GM18526 (cell line): ENCODE measurements around the gene ST6GALNAC1.

Source experiments
- POLR2A ChIP-seq: IDR thresholded peaks from 3 replicates; pipeline ENCODE4 v1.6.1; 2011; ENCODE audit not compliant: insufficient read length; ENCODE audit errors: extremely low read depth

ST6GALNAC1 gene

DNA sequence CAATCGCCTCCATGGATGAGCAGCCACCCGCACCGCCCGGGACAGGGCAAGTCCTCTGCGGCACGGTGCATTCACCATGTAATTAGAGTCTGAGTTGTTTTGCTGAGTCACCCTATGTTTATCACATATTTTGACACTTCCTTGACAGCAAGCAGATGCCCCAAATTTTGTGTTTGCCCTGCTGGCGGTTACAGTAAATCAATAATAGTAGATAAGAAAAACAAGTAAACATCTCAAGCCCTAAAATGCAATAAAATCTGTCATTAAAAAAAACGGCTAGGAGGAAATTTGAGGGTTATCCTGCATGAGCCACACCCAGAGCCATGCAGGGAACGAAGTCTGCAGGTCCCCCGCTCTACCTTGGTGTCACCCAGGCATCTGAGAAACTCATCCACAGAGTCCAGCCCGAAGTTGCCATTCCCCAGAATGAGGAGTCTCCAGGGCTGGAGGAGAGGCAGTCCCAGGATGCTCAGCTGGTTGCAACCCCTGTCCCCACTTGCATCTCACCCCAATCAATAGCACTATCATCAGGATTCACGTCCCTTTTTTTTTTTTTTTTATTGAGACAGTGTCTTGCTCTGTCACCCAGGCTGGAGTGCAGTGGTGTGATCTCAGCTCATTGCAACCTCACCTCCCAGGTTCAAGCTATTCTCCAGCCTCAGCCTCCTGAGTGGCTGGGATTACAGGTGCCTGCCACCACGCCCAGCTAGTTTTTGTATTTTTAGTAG lies 16.5 kb upstream of the ST6GALNAC1 start:
- TF ChIP-seq POLR2A: no peak

DNA sequence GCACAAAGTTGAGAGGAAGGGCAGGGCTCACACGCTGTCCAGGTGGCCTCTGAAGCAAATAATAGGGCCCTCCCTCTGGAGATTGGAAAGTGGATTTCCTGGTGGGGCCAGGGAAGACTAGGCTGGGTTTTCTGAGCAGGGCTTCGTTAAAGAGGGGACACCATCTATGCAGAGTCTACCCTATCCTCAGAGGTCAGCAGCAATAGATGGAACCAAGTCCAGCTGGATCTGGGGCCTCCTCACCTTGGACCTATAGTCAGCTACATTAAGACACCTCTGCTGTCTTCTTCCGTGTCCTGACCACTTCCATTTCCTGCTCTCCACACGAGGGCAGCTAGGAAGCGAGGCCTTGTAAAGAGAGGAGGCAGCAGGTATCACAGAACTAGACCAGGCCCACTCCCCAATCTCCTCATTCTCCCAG lies 14.7 kb upstream of the ST6GALNAC1 start:
- TF ChIP-seq POLR2A: no peak

DNA sequence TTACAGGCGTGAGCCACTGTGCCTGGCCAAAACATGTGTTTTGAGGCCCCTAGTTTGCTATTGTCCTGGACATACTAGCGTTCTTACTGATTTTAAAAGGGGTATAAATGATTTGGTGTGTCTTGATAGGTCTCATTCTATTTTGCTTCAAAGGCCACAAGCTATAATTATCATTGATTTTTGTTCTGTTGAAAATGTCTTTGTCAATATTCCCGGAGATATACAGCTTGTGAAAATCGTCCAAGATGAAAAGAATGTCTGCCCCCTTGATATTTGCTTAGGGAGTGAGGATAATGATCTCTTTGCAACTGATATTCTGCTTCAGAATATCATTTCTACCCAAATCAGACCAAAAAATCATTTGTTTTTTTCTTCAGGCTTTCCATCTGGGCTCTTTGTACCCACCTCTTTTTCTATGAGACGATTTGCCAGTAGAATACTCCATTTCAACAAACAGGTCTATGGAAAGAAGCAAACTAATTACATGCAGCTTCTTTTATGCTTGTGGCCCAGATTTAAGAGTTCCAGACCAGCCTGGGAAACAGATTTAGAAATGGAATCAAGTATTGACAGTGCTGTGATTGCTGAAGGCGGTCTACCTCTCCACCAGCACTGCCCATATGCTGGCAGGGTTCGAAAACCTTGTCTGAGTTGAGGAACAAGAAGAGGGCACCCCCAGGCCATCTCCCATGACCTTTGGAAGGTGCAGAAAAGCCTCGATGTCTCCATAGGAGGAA lies 14.1 kb upstream of the ST6GALNAC1 start:
- TF ChIP-seq POLR2A: no peak

DNA sequence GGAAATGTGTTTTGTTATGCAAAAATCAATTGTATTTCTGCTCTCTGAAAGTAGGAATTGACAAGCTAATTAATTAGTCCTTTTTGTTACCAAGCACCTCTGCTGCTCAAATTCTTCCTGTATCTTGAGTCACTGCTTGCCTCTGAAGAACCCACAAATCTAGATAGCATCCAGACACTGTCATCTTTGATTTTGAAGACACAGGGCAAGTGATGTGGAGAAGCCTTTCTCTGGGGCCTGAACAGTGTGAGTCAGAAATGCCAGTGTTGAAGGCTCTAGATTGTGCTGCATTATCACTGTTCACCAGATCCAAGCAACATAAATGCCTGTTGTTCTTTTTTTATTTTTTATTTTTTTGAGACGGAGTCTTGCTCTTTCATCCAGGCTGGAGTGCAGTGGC lies 10.9 kb upstream of the ST6GALNAC1 start:
- no peak for TF ChIP-seq POLR2A

DNA sequence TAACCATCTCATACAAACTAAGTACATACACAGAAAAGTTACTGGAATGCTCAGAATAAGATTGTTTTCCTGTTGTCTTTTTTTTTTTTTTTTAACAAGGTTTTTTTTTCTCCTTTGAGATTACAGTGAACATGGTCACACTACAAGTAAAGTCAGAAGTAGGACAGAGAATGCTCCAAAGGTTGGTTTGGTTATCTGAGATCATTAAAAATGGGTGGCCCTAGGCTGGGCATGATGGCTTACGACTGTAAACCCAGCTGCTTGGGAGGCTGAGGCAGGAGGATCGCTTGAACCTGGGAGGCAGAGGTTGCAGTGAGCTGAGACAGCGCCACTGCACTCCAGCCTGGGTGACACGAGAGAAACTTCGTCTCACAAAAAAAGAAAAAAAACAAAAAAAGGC lies 6.9 kb upstream of the ST6GALNAC1 start:
- no peak for TF ChIP-seq POLR2A

DNA sequence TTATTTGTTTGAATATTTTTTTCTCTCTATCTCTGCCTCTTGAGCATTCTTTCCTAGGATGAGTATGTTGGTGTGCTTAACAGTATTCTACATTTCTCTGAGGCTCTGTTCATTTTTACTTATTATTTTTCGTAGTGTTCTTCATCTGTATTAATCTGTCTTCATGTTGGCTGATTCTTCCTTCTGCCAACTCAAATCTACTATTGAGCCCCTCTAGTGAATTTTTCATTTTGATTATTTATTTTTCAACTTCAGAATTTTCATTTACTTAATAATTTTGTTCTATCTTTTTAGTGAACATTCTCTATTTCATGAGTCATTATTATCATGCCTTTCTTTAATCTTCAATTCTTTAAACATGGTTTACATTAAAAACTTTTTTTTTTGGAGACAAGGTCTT lies 3.2 kb upstream of the ST6GALNAC1 start:
- no peak for TF ChIP-seq POLR2A

DNA sequence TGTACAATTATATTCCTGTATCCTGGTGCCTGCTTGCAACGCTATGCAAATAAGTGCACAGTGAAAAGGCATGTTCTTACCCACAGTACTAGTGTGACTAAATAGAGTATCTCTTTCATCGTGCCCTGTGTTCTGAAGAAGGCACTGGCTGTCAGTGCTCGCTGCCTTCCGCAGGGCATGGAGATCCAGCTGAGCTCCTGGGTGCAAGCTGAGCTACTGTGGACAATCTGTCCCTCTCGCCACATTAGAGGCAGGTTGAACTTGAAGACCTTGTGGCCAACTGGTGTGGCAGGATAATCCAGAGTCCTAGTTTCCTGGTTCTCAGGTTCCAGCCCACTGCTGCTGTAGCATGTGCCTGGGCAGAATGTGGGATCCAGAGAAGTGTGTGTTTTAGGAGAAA lies 1.9 kb upstream of the ST6GALNAC1 start:
- no peak for TF ChIP-seq POLR2A

DNA sequence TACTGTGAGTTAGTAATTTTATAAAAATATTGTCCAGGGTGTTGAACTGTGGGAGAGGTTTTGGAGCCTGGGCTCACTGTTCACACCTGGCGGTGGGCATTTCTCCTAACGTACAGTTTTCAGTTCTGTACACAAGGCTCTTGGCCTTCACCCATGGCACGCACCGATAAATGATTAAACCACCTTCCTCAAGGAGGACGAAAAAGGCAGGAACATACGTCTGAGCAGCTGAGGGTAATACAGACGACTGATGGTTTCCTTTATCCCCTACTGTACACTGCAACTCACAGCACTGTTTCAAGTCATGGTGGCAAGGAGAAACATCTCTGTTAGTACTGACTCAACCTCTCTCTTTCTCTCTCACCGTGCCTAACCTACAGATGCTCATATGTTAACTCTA lies 1.4 kb upstream of the ST6GALNAC1 start:
- no peak for TF ChIP-seq POLR2A

DNA sequence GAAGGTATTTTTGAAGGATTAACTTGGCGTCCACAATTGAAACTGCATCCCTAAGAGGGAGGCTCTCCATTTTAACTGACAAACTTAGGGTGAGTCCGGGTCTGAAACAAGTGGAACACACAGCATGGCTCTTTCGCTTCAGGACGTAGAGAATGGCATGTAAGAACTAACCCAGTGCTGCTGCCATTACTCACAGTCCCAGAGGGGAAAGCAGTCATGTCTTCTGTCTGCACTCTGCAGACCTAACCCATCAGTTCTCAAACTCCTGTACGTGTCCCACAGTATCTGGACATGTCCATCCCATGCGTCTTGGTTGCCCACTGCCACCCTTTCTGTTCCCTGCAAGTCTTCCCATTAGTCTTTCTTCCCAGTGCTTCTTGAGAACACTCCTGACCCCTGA lies 563 bp downstream of the ST6GALNAC1 start:
- no peak for TF ChIP-seq POLR2A

DNA sequence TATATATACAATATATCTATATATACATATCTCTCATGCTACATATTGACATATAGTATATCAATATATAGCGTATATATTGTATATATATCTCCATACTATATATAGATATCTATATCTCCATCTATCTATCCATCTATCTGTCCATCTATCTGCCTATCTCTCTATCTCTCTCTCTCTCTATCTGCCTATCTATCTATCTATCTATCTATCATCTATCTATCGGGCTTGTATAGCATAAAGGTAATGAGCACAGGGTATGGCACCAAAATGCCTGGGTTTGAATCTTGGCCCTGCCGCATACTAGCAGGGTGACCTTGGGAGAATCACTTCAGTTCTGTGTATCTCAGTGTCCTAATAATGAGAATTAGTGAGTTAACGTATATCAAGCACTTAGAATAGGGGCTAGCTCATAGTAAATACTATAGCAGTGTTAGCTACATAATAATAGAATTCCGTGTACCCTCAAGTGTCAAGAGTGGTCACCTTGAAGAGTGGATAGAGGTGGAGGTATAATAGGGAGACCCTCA lies 1.5 kb downstream of the ST6GALNAC1 start:
- TF ChIP-seq POLR2A: no peak

DNA sequence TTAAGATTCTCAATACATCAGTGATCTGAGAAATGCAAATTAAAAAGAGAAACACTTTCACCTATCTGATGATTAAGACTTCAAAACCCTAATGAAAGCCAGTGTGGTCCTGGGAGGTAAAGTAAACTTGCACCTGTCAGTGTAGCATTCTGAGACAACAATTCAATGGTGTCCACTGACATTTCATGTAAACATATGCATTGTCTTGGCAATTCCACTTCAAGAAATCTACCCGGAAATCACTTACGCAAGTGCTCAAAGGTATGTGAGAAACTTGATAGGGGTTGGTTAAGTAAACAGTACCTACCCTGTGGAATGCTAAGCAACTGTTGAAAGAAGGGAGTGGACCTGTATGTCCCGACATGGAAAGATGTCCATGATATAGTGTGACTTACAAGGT lies 2.1 kb downstream of the ST6GALNAC1 start:
- no peak for TF ChIP-seq POLR2A

DNA sequence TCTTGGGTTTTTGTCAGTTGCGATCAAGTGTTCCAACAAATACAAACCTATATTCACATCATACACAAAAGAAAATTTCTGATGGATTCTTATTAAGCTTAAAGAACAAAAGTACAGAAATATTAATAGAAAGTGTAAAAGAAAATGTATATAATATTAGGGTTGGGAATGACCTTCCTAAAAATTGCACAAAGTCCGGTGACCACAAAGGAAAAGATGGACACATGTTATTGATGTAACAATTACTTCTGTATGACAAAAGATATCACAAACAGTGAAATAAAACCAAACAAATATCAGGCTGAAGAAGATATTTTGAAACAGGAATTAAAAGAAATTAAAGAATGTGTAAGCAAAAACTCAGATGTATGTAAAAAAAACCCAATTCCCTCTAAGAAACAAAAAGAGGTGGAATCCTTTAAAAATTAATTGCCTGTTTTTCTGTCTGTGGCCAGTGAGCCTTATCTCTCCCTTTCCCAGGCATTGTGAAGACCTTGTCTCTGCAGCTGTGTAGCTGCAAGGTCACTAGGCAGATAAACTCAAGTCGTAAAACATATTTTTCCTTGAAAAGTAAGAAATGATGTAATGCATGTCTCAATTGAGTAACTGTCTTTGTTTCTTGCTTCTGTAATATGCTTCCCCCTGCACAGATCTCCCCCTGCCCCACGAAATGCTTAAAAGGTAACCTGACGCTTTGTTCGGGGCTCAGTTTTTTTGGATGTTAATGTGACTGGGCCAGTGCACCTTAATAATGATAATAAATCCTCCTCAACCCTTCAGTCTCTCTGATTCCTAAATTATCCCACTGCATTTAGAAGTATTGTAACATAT lies 2.8 kb downstream of the ST6GALNAC1 start:
- no peak for TF ChIP-seq POLR2A

DNA sequence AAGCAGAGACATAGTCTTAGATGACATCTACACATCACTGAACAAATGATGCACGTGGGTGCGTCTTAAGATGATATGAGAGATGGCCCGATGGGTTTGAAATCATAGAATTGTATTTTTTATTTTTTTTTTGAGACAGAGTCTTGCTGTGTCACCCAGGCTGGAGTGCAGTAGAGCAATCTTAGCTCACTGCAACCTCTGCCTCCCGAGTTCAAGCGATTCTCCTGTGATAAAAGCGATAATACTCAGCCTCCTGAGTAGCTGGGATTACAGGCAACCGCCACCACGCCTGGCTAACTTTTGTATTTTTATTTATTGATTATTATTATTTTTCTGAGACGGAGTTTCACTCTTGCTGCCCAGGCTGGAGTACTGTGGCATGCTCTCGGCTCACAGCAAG lies 5.3 kb downstream of the ST6GALNAC1 start:
- TF ChIP-seq POLR2A: no peak

DNA sequence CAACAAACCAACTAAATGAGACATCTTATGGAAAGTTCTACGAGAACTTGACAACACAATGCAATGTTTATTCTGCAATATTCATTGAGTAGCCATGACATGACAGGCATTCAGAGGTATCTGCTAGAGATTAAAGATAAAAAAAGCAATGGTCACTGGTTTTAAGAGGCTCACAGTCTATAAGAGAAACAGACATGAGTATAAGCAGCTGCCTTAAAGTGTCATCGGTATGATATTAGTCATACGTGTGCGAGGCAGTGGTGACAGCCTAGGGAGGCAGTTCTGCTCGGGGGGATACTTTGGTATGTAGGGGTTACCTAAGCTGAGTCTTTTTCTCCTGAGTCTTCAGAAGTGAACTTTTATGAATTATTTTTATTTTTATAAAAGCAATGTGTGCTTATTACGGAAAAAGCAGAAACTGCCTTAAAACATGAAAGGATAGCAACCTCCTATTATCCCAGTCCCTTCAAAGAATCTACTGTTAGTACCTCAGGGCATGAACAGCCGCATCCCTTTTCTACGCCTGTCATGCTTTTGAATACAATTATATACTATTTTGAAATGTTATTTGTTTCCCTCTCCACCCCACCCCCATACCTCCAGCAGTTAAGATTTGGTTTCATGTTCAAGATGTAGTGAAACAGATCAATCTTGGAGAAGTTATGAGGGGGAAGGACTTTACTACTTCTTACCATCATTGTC lies 7.7 kb downstream of the ST6GALNAC1 start:
- no peak for TF ChIP-seq POLR2A

DNA sequence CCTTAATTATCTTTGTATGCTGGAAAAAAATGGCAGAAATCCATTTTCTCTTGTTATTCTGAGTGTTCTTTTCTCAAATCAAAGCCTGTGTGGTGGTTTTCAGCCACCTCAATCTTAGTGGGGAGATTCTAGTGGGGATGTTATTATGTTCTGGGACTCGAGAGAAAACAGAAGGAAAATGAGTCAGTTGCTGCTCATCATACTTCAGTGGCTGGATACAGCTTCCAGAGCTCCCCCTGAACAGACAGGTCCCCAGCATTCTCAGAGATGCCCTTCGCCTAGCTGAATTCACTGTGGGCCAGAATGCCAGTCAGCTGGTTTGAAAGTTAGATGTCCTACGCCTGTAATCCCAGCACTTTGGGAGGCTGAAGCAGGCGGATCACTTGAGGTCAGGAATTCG lies 8.5 kb downstream of the ST6GALNAC1 start:
- TF ChIP-seq POLR2A: no peak

DNA sequence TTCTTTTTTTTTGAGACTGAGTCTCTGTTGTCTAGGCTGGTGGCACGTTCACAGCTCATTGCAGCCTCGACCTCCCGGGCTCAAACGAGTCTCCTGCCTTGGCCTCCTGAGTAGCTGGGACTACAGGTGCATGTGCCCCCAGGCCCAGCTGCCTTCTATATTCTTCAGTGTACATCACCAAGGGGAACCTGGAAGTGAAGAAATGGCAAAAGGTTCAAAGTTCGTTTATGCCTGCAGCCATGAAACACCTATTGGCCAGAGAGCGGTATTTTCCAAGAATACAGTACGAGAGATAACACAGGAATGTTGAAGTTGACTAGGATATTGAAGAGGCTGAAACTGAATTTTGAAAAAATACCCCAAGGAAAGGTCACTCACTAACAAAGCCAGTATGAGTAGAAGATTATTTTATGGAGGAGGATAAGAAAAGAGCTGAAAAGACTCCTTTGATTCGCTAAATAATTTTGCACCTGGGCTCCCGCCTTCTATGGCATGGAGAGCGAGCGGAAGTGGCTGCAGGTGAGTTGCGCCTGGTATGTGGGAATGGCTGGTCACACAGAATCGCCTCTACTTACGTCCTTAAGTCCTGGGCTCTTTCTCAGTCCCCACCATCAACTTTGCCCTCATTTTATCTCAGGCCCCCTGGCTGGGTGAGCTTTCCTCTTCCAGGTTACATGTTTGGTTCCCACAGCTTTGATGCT lies 9.8 kb downstream of the ST6GALNAC1 start:
- no peak for TF ChIP-seq POLR2A
